ENCODE measurements around the gene MB21D2.

MB21D2 gene

DNA sequence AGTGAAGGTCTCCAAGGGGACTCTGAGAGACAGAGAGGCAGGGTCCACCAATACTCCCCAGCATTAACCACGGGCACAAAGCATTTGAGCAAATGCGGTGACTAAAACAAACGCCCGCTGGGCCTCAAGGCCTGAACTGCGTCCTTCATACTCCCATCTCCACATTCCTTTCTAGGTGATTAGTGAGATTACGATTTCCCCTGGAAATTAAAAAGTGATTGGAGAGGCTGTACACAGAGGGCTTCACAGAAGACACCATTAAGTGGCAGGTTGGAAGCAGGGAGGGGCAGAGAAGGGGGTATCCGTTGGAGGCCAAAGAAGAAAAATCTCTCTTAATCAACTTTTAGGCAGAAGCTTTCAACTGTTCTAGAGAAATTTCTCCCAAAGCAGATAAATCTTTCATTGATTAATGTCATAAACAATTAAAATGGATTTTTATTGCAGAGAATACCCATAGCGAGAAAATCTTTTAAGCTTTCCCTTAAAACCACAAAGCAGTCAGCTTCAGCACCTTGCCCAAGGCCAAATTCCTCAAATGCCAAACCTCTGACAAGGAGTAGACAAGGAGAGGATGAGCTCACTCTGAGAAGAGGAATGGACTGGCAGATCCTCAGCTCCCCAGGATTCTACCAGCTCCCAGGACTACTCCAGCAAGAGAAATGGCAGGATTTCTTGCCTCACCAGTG, 38.2 kb downstream of the MB21D2 start (continued):
- TF ChIP-seq, protein P1, sequence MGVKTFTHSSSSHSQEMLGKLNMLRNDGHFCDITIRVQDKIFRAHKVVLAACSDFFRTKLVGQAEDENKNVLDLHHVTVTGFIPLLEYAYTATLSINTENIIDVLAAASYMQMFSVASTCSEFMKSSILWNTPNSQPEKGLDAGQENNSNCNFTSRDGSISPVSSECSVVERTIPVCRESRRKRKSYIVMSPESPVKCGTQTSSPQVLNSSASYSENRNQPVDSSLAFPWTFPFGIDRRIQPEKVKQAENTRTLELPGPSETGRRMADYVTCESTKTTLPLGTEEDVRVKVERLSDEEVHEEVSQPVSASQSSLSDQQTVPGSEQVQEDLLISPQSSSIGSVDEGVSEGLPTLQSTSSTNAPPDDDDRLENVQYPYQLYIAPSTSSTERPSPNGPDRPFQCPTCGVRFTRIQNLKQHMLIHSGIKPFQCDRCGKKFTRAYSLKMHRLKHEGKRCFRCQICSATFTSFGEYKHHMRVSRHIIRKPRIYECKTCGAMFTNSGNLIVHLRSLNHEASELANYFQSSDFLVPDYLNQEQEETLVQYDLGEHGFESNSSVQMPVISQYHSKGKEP (tag by site-specific recombination; IDR thresholded peaks at IDR 0.05) = no peak
- TF ChIP-seq OVOL3 (tag by site-specific recombination; IDR thresholded peaks at IDR 0.05) = no peak
- no peak for TF ChIP-seq HOXC10 (CRISPR knock-in tag; IDR thresholded peaks at IDR 0.05)
- TF ChIP-seq, protein P2, sequence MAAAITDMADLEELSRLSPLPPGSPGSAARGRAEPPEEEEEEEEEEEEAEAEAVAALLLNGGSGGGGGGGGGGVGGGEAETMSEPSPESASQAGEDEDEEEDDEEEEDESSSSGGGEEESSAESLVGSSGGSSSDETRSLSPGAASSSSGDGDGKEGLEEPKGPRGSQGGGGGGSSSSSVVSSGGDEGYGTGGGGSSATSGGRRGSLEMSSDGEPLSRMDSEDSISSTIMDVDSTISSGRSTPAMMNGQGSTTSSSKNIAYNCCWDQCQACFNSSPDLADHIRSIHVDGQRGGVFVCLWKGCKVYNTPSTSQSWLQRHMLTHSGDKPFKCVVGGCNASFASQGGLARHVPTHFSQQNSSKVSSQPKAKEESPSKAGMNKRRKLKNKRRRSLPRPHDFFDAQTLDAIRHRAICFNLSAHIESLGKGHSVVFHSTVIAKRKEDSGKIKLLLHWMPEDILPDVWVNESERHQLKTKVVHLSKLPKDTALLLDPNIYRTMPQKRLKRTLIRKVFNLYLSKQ (tag by site-specific recombination; IDR thresholded peaks at IDR 0.05; ENCODE audit: borderline replicate concordance) = no peak
- TF ChIP-seq OSR2 (tag by site-specific recombination; IDR thresholded peaks at IDR 0.05) = peak; percentile 79
- TF ChIP-seq HOXD13 (CRISPR knock-in tag; IDR thresholded peaks at IDR 0.05; ENCODE audit: borderline replicate concordance) = no peak; the same call in 1 of the 2 replicates
- TF ChIP-seq, protein P3, sequence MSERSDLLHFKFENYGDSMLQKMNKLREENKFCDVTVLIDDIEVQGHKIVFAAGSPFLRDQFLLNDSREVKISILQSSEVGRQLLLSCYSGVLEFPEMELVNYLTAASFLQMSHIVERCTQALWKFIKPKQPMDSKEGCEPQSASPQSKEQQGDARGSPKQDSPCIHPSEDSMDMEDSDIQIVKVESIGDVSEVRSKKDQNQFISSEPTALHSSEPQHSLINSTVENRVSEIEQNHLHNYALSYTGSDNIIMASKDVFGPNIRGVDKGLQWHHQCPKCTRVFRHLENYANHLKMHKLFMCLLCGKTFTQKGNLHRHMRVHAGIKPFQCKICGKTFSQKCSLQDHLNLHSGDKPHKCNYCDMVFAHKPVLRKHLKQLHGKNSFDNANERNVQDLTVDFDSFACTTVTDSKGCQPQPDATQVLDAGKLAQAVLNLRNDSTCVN (tag by site-specific recombination; optimal IDR thresholded peaks at IDR 0.05) = no peak
- TF ChIP-seq RBAK (tag by site-specific recombination; IDR thresholded peaks at IDR 0.05) = no peak
- TF ChIP-seq, protein P4, sequence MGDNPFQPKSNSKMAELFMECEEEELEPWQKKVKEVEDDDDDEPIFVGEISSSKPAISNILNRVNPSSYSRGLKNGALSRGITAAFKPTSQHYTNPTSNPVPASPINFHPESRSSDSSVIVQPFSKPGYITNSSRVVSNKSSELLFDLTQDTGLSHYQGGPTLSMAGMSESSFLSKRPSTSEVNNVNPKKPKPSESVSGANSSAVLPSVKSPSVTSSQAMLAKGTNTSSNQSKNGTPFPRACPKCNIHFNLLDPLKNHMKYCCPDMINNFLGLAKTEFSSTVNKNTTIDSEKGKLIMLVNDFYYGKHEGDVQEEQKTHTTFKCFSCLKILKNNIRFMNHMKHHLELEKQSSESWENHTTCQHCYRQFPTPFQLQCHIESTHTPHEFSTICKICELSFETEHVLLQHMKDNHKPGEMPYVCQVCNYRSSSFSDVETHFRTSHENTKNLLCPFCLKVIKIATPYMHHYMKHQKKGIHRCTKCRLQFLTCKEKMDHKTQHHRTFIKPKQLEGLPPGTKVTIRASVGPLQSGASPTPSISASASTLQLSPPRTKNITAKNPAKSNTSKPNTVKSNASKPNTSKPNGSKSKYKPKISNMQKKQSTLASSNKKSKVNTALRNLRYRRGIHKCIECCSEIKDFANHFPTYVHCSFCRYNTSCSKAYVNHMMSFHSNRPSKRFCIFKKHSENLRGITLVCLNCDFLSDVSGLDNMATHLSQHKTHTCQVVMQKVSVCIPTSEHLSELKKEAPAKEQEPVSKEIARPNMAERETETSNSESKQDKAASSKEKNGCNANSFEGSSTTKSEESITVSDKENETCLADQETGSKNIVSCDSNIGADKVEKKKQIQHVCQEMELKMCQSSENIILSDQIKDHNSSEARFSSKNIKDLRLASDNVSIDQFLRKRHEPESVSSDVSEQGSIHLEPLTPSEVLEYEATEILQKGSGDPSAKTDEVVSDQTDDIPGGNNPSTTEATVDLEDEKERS (tag by site-specific recombination; IDR thresholded peaks at IDR 0.05) = no peak
- TF ChIP-seq ZNF132 (tag by site-specific recombination; IDR thresholded peaks at IDR 0.05; ENCODE audit: borderline replicate concordance) = no peak
- TF ChIP-seq TCF7L2 (IDR thresholded peaks at IDR 0.05; ENCODE audit: borderline replicate concordance, low read depth, low read length) = no peak
- TF ChIP-seq ZNF184 (tag by site-specific recombination; IDR thresholded peaks at IDR 0.05) = no peak
- TF ChIP-seq MYNN (tag by site-specific recombination; IDR thresholded peaks at IDR 0.05; ENCODE audit: borderline replicate concordance) = no peak
- TF ChIP-seq ZBTB1 (tag by site-specific recombination; IDR thresholded peaks at IDR 0.05) = no peak
- no peak for TF ChIP-seq ZFP41 (tag by site-specific recombination; IDR thresholded peaks at IDR 0.05; ENCODE audit: borderline replicate concordance)
- peak; percentile 73 for TF ChIP-seq ZBTB17 (tag by site-specific recombination; IDR thresholded peaks at IDR 0.05)
- TF ChIP-seq, protein P5, sequence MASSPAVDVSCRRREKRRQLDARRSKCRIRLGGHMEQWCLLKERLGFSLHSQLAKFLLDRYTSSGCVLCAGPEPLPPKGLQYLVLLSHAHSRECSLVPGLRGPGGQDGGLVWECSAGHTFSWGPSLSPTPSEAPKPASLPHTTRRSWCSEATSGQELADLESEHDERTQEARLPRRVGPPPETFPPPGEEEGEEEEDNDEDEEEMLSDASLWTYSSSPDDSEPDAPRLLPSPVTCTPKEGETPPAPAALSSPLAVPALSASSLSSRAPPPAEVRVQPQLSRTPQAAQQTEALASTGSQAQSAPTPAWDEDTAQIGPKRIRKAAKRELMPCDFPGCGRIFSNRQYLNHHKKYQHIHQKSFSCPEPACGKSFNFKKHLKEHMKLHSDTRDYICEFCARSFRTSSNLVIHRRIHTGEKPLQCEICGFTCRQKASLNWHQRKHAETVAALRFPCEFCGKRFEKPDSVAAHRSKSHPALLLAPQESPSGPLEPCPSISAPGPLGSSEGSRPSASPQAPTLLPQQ (tag by site-specific recombination; IDR thresholded peaks at IDR 0.05) = no peak
- no peak for TF ChIP-seq ZNF514 (tag by site-specific recombination; IDR thresholded peaks at IDR 0.05)
- no peak for TF ChIP-seq KLF1 (tag by site-specific recombination; IDR thresholded peaks at IDR 0.05)
- TF ChIP-seq ZNF548 (tag by site-specific recombination; IDR thresholded peaks at IDR 0.05) = no peak
- no peak for TF ChIP-seq ZNF211 (tag by site-specific recombination; IDR thresholded peaks at IDR 0.05; ENCODE audit: low read depth)
- TF ChIP-seq ZNF558 (tag by site-specific recombination; IDR thresholded peaks at IDR 0.05) = peak; percentile 84
- TF ChIP-seq, protein P6, sequence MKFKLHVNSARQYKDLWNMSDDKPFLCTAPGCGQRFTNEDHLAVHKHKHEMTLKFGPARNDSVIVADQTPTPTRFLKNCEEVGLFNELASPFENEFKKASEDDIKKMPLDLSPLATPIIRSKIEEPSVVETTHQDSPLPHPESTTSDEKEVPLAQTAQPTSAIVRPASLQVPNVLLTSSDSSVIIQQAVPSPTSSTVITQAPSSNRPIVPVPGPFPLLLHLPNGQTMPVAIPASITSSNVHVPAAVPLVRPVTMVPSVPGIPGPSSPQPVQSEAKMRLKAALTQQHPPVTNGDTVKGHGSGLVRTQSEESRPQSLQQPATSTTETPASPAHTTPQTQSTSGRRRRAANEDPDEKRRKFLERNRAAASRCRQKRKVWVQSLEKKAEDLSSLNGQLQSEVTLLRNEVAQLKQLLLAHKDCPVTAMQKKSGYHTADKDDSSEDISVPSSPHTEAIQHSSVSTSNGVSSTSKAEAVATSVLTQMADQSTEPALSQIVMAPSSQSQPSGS (tag by site-specific recombination; IDR thresholded peaks at IDR 0.05; ENCODE audit: low read depth) = no peak
- no peak for TF ChIP-seq ZNF302 (tag by site-specific recombination; IDR thresholded peaks at IDR 0.05; ENCODE audit: low read depth)
- peak; percentile 66 for TF ChIP-seq ZXDB (tag by site-specific recombination; IDR thresholded peaks at IDR 0.05)
- no peak for TF ChIP-seq ZBTB7A (tag by site-specific recombination; IDR thresholded peaks at IDR 0.05; ENCODE audit: low read depth)
- TF ChIP-seq ZNF785 (tag by site-specific recombination; IDR thresholded peaks at IDR 0.05) = no peak
- TF ChIP-seq ZNF658 (tag by site-specific recombination; IDR thresholded peaks at IDR 0.05) = no peak
- TF ChIP-seq REPIN1 (tag by site-specific recombination; IDR thresholded peaks at IDR 0.05; ENCODE audit: low read depth) = no peak
- TF ChIP-seq ZNF114 (tag by site-specific recombination; IDR thresholded peaks at IDR 0.05) = no peak
- no peak for TF ChIP-seq EGR2 (tag by site-specific recombination; IDR thresholded peaks at IDR 0.05; ENCODE audit: low read depth)
- TF ChIP-seq WT1 (tag by site-specific recombination; IDR thresholded peaks at IDR 0.05) = peak; percentile 80

Measured in HEK293 (cell line).